GM19467 (cell line): ENCODE measurements around the gene TM4SF4.

Source experiments
- ATAC-seq: cut with Tn5 transposase; IDR thresholded peaks from one replicate; pipeline ENCODE4 v1.9.1; 2021; ENCODE audit warnings: mild to moderate bottlenecking, moderate library complexity; ENCODE audit not compliant: unreplicated experiment

Gene TM4SF4

DNA sequence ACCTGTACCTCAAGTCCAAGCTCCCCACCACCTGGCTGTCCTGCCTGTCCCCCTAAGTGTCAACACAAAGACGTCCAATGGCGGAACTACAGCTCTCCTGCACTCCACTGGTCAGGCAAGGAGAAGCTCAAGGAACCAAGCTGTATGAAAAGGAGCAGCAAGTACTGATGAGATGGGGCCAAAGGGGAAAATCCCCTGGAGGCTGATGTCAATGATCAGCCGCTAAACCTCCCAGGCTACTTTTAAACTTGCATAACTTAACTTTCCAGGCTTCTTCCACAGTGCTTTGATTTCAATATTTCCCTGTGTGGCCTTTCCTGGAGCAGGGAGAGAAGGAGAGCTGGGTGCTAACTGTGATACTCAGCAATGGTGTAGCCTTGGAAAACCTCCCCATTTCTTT, 35.0 kb downstream of the TM4SF4 start:
- no peak for ATAC-seq

DNA sequence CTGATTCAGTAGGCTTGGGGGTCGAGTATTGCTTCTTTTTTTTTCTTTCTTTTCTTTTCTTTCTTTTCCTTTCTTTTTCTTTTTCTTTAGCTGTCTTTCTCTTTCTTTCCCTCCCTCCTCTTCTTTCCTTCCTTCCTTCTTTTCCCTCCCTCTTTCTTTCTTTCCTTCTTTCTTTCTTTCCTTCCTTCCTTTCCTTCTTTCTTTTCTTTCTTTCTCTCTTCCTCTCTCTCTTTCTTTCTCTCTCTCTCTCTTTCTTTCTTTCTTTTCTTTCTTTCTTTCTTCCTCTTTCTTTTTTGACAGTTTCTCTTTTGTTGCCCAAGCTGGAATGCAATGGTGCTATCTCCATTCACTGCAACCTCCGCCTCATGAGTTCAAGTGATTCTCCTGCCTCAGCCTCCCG, 36.0 kb downstream of the TM4SF4 start:
- no peak for ATAC-seq

DNA sequence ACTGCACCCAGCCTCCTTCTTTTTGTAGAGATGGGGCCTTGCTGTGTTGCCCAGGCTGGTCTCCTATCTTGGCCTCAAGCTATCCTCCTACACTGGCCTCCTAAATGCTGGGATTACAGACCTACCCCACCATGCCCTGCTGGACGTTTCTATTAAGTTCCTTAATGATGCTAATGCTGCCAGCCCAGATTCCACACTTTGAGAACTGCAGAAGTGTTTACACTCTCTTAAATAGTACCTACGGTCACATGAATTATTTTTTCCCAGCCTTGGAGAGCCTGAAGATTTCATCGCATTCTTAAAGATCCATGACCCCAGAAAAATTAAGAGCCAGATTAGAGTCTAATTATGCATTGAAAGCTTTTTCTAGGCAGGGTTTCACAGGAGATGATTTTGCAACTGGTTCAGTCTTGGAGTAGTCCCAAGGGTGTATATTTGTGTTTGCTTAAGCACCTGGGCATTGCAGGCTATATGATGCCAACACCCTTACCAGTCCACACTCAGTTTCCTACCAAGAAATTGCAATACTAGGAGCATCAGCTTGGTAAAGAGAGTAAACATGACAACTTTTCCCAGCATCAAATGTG, 36.6 kb downstream of the TM4SF4 start:
- ATAC-seq: no peak

DNA sequence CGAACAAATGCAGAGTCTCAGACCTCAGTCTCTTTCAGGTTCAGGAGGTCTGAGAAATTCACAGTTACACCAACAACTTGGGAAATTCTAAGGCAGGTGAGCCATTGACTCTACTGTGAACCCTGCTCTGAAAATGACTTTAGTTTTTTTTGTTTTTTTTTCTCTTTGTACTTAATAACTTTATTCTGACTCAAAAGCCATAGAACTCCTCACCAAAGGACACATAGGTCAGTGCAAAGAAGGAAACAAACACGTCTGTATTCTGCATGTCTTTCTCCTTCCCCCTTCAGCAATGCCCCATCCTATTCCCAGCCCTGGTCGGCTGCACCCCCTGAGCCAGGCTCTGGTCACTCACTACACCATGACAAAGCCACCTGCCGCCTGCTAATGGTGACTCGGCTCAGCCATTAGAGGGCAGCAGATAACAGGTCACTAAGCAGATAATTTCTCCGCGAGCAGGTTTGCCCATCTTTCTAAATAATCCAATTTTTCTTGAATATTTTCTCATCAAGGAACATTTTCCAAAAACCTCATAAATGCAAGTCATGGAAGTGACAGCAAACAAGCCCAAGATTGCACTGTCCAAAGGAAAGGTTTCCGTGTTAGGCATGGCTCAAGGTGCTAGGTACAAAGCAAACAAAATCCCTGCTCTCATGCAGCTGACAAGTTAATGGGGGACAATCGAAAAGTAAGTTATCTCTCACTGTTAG, 37.7 kb downstream of the TM4SF4 start:
- peak; percentile 87 for ATAC-seq

DNA sequence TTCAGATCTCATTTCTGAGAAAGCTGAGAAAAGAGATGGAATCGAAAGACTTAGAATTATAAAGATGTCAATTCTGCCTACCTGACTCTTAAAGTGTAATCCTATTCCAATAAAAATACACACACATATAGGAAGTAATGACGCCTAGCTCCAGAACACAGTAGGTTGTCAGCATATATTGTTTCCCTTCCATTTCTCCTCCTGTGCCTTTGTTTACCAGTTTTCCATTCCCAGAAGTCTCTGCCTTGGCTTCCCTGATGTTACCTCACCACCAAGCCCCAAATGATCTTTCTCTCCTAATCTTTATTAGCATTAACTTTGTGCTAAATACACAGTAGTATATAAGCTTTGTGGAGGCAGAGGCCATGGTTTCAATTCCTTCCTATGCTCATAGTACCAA, 40.0 kb downstream of the TM4SF4 start:
- no peak for ATAC-seq

DNA sequence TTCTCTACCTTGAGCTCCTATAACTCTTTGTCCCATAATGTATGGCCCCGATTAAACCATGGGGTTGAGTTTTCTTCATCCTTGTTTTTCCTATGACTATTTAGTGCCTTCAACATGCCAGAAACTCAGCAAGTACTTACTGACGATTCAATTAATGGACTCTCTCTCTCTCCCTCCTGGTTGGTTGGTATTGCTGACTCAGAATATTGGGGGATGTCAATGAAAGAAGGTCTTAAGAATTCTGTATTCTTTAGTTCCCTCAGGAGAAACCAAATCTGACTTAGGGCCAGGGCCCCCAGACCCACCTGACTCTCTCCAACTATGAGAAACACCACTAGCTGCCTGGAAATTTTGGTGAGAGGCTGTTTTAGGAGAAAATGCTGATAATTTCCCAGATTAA, 40.8 kb downstream of the TM4SF4 start:
- ATAC-seq: no peak

DNA sequence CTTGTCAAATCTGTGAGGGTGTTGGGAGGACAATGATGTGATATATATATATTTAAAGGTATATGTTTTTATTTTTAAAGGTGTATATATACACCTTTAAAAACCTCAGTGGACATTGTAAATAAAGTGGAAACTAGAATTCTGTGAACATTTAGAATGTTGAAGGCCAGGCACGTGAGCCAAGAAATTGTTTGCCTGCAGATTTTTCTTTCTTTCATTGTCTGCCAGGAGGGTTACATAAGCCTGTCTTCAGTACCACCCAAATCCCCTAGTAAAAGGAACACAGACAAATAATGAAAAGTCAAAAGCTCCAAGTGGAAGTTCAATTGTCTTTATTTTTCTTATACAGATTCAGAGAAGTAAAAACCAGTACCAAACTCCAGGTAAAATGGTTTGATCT, 42.4 kb downstream of the TM4SF4 start:
- ATAC-seq: no peak

DNA sequence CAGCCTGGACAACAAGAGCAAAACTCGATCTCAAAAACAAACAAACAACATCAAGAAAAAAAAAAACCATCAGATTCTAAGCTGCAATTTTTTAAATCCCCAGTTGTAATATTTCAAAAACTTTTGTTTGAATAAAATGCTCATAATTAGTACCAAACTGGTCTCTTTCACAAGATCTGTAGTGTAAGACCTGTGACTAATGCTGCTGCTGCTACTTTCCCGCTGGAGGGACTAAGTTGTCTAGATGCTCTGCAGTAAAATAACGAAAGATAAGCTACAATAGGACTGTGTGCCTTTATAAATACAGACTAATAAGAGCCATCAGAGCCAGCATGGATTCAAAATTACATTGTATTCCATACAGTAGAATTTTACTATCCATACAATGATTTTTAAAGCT, 45.4 kb downstream of the TM4SF4 start:
- no peak for ATAC-seq

DNA sequence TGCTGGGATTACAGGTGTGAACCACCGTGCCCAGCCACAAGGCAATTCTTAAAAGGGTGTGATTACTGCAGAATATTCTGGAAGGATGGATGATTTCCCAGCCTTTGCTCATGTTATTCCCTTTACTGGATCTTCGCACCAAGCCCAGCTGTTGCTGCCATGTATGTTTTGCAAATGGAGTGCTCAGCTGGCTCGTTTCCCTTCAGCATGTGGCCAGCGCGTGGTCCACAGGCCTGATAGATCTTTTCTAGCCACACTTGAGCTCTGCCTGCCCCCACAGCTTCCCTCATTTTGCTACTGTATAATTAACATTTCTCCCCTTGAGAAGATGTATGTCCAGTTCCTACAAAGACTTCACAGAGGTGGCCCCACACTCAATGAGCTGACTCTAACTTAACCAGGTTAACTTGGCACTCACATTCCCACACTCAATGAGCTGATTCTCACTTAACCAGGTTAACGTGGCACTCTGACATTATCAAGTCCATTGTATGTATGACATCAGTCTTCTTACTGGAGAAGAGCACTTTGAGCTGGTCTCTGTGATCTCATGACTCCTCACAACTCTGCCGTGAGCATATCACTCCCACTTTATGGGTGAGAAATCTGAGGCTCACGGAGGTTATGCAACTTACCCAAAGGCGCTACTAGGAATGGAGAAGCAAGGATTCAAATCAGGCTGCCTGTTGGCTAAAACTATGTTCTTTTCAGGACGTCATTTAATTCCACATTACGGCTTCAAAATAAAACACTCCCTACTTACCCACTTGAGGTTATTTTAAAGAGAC, 49.2 kb downstream of the TM4SF4 start:
- ATAC-seq: no peak

DNA sequence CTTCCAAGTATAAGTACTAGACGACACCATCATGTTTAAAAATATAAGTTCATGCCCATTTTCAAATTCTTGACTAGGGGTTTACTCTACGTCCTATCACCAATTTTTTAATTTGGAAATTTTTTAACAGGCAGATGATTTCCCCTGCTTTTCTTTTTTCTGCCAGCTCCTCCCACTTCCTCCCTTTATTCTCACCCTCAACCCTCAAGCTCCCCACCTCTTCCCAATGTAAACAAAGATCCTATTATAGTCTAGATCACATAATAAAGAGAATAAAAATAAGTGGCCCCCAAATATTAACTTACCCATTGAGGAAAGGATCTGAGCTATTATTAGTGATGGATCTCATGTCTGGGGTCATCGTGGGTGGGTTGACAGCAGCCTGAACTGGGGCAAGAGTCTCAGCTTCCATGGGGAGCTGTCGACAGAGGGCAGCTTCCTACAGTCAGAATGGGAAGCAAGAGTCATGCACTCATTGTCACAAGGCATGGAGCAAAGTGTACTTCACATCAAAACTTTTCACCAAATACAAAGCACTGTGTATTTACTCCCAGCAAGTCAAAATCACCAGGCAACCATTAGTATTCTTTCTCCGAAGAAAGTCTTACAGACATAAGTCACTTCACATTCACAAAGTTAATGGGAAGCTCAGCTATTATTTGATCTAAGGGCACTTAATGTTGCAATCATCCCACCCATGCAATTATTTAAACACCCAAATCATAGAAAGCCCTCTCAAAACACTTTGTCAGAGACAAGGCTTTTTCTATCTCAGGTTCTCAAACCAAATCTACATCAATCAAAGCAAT, 53.2 kb downstream of the TM4SF4 start:
- ATAC-seq: no peak

DNA sequence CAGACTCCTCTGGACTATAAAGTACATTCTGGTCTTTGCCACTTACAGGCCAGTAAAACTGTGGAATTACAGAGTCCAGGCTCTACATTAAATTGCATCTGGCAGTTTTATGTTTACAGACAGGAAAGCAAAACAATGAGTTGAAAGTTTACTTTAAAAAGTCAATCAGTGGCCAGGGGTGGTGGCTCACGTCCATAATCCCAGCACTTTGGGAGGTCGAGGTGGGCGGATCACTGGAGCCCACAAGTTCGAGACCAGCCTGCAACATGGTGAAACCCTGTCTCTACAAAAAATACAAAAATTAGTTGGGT, 53.8 kb downstream of the TM4SF4 start:
- no peak for ATAC-seq

DNA sequence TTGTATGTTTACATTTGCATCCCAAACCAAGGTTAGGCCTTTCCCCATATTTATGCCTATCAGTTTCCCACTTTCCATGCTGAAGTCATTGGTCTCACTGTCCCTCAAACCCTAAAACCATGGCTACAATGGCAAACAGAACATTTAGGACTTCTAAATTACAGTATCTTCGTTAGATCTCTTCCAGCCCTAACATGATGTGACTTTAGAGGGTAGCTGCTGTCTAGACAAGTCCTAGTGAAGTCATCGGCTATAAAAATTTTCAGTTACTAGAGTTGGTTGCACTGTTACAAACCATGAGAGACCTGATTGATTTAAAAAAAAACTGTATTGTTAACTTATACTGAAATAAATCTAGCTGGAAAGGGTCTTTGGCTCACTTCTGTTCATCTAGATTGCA, 54.6 kb downstream of the TM4SF4 start:
- ATAC-seq: no peak

DNA sequence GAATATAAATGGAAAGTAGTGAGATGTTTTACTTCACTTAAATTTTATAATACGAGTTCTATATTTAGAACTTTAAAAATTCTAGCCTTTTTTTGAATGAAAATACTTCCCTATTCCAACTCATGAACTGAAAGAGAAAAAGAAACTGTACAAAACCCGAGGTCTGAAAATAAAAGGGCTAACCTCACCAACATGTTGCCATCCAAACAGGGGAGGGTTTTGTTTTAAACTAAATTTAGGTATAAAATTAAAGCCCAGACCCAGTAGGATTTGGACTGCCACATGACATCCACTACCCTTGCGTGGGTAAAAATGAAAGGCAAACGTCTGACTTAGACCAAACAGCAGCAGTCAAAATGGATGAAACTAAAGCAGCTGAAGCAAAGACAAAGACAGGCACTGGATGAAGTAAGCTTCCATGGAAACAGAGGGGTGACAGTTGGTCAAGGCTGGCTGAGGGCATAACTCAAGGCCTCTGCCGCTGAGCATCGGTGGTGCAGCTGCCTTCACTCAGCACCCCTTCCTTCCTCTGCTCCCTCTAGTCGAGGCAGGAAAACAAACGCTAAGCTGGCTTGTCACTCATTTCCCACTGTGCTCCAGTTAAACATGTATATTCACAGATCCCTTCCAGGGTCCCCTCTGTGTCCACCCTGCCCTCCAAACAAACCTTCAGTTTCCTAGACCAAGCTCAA, 58.1 kb downstream of the TM4SF4 start:
- ATAC-seq: no peak

DNA sequence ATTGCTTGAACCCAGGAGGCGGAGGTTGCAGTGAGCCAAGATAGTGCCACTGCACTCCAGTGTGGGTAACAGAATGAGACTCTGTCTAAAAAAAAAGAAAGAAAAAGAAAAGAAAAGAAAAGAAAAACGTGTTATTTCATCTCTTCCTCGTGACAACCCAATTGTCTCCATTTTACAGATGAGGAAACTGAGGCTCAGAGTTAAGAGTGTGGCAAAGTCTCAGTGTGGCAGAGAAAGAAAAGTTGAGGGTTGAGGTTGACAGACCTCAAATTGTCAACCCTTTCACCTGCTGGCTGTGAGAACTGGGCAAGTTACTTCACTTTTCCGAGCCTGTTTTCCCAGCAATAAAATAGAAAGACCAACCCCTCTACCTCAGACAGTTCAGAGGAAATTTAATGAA, 59.6 kb downstream of the TM4SF4 start:
- no peak for ATAC-seq

DNA sequence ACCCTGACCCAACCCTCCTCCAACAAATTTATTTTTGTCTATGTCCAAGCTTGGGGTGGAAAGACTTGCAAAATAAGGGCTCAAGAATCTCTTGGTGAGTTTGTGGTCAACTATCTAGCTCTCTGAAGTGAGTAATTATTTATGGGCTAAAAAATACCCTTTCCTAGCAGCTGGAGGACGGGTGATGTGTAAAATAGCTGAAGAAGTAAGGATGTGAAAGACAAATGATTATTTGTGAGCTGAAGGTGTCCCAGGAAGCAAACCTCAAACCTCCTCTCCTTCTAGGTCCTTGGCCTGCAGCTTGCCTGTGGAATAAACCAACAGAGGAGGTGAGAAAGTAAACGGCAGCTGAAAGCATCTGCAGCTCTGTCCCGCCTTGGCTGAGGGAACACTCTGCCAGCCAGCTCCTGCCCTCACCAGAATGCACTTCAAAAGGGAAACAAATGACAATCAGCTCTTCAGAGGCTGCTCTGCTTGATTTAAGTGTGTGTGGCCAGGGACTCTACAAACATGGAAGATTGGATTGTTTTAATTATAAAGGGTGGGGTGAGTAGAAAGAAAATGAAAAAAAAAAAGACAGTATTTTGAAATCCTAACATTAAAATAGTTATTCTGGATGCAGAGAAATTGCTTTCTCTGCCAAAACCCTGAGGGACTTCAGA, 60.3 kb downstream of the TM4SF4 start:
- ATAC-seq: no peak

DNA sequence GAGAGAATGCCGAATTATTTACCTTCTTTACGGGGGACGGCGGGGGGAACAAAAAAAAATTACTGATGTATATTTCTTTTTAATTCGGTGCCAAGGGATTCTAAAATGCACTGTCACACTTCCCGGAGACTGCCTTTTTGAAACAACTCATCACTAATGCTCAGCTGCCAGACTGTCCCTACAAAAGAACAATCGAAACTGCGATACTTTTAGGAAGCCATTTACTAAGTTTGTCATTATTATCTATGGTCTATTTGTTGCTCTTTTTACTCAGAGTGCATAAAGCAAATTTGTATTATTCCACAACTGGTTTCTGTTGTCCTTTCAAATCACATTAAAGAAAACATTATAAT, 60.8 kb downstream of the TM4SF4 start:
- ATAC-seq: no peak

DNA sequence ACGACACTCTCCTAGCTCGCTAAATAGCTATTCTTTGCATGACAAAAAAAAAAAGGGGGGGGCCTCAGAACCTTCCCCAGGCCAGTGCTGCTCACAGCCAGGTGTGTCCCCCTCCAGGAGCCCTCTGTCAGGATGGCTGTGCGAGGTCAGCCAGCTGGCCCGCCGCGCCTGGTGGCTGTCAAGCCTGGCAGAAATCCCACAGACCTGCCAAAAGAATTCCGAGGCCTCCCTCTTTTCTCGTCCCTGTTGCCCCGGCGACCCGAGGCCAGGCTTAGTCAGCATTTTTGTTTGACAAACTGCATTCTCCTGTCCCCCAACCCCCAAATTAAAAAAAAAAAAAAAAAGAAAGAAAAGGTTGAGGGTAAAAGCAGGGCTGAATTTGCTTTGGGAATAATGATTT, 61.9 kb downstream of the TM4SF4 start:
- ATAC-seq: no peak

DNA sequence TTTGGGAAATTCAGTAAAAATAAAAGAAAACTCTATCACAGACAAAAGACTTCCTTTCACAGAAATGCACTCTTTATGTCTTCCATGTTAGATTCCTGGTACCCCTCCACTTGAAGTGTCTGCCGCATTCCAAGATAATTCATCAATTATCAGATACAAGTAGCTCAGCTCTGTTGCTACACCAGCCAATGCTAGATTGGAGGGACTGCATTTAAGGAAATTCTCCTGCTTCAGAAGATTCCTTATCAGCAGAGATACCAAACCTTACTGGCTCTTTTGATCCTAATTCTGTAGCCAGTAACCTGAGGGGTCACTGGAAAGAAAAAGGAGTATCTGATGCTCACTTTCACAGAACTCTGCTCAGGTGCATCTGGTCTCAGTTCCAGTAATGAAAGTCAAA, 63.9 kb downstream of the TM4SF4 start:
- no peak for ATAC-seq

DNA sequence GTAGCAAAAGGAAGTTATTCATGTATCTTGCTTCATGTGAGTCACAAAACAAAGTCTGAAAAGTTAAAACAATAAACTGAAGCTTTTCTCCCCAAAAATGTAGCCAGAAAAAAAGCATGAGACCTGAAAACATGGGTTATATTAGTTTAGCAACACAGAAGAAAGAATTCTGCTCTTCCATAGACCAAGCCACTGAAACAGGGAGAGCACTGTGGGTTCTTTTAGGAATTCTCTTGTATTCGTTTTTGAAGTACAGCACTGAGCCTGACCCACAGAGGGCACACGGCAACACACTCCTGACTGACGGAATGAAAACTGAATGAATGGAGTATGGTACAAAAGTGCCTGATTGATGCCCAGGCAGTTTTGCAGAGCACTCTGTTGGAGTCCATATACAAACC, 66.6 kb downstream of the TM4SF4 start:
- no peak for ATAC-seq
